GM12891 (cell line): ENCODE data around the gene CDK17.
"Not testable (repeated sequence)": the region's sequence is repeated elsewhere in the genome, so short reads cannot be mapped to it uniquely, and the experiment has no call there.

Experiments
- DNase-seq: peaks from one replicate; pipeline ENCODE4 v3.0.0; 2011; ENCODE audit warnings: low spot score; ENCODE audit not compliant: insufficient read length
- FAIRE-seq: peaks from 2 replicates; lab custom pipeline; 2011; peaks lifted over from hg19 to GRCh38; lab: Jason Lieb, UNC
- PAX5 ChIP-seq: IDR thresholded peaks from 2 replicates; pipeline ENCODE4 v1.6.1; 2011; ENCODE audit warnings: low read length, moderate library complexity, mild to moderate bottlenecking; ENCODE audit not compliant: insufficient read depth, severe bottlenecking
- POLR2A ChIP-seq: IDR thresholded peaks from 2 replicates; pipeline ENCODE4 v1.6.1; 2011; ENCODE audit warnings: low read depth, low read length, control low read depth
- POLR2AphosphoS5 ChIP-seq: IDR thresholded peaks from 2 replicates; pipeline ENCODE4 v1.6.1; 2011; ENCODE audit warnings: low read depth, low read length, control low read depth
- POU2F2 ChIP-seq: IDR thresholded peaks from 2 replicates; pipeline ENCODE4 v1.6.1; 2011; ENCODE audit warnings: low read depth, mild to moderate bottlenecking, control low read depth, low read length, moderate library complexity
- SPI1 ChIP-seq: IDR thresholded peaks from 2 replicates; pipeline ENCODE4 v1.6.1; 2011; ENCODE audit warnings: low read depth, low read length, control low read depth
- TAF1 ChIP-seq: IDR thresholded peaks from 2 replicates; pipeline ENCODE4 v1.6.1; 2011; ENCODE audit warnings: low read depth, low read length, control low read depth

CDK17 gene

GRCh38 chr12:96343347-96343954 lies 56.8 kb downstream of the CDK17 start:
- DNase-seq, result no peak
- TF ChIP-seq PAX5 (no peak), SPI1 (no peak), POU2F2 (no peak), POLR2A (no peak), POLR2AphosphoS5 (no peak), TAF1 (no peak)
- FAIRE-seq, result peak; percentile 74

- DNase-seq, FAIRE-seq: not testable (repeated sequence)
Observed at GRCh38 chr12:96339666-96340065, 60.6 kb downstream of the CDK17 start.

GRCh38 chr12:96338852-96339471 lies 61.3 kb downstream of the CDK17 start:
- FAIRE-seq (peak; percentile 63), DNase-seq (no peak)
- TF ChIP-seq POLR2A, result no peak
- no peak for TF ChIP-seq SPI1
- no peak for TF ChIP-seq TAF1
- no peak for TF ChIP-seq PAX5
- no peak for TF ChIP-seq POLR2AphosphoS5
- TF ChIP-seq POU2F2, result no peak

- TF ChIP-seq POLR2AphosphoS5, result no peak
- TF ChIP-seq TAF1, result no peak
- TF ChIP-seq POU2F2, result no peak
- no peak for TF ChIP-seq PAX5
- no peak for TF ChIP-seq SPI1
- no peak for TF ChIP-seq POLR2A
- DNase-seq (no peak), FAIRE-seq (no peak)
Observed at GRCh38 chr12:96337953-96338352, 62.3 kb downstream of the CDK17 start.

GRCh38 chr12:96336489-96336888 lies 63.8 kb downstream of the CDK17 start:
- FAIRE-seq, result no peak

GRCh38 chr12:96335270-96335669 lies 65.0 kb downstream of the CDK17 start:
- DNase-seq (no peak), FAIRE-seq (peak; percentile 51)
- TF ChIP-seq TAF1 (no peak), SPI1 (0 out of 2 replicates have a peak, but pooled peaks have one; percentile 11)

More at GRCh38 chr12:96336489-96336888, 63.8 kb downstream of the CDK17 start:
- DNase-seq, result no peak
- no peak for TF ChIP-seq POU2F2
- no peak for TF ChIP-seq POLR2A
- TF ChIP-seq SPI1, result no peak
- no peak for TF ChIP-seq POLR2AphosphoS5
- no peak for TF ChIP-seq PAX5
- TF ChIP-seq TAF1, result no peak

GRCh38 chr12:96334502-96334901 lies 65.7 kb downstream of the CDK17 start:
- DNase-seq (no peak), FAIRE-seq (no peak)
- TF ChIP-seq POLR2A (no peak), PAX5 (no peak), SPI1 (no peak), POLR2AphosphoS5 (no peak), POU2F2 (no peak), TAF1 (no peak)

GRCh38 chr12:96329545-96329944 lies 70.7 kb downstream of the CDK17 start:
- TF ChIP-seq PAX5 (no peak), TAF1 (no peak), POLR2AphosphoS5 (no peak)
- FAIRE-seq (no peak), DNase-seq (no peak)

- TF ChIP-seq PAX5 (no peak), POLR2AphosphoS5 (no peak), TAF1 (no peak), POLR2A (no peak), POU2F2 (no peak), SPI1 (no peak)
- FAIRE-seq, result no peak
- DNase-seq, result no peak
Observed at GRCh38 chr12:96329018-96329417, 71.2 kb downstream of the CDK17 start.

GRCh38 chr12:96327889-96328288 lies 72.3 kb downstream of the CDK17 start:
- DNase-seq (no peak), FAIRE-seq (no peak)
- TF ChIP-seq TAF1 (no peak), POLR2A (no peak), SPI1 (no peak), PAX5 (no peak), POU2F2 (no peak), POLR2AphosphoS5 (no peak)
